ENCODE measurements around the gene MTG1.
"Not testable (repeated sequence)": the region's sequence is repeated elsewhere in the genome, so short reads cannot be mapped to it uniquely, and the experiment has no call there.

DNA sequence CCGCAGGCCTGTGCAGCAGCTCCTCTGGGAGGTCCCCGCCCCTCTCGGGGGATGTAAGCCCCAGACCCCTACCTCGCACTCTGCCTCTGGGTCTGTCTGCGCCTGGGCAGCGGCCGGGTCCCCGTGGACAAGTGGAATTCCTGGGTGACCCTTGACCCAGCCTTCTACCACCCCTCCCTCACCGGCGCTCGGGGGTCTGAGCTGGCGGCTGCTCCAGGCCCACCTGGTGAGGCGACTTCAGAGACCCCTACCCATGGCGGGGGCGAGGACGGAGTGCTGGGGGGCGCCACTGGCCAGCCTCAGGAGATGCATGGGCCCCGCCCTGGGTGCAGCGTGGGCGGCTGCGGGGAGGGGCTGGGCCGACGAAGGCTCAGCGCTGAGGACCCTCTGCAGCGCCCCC lies 38.8 kb downstream of the MTG1 start:
- TF ChIP-seq, protein P1, sequence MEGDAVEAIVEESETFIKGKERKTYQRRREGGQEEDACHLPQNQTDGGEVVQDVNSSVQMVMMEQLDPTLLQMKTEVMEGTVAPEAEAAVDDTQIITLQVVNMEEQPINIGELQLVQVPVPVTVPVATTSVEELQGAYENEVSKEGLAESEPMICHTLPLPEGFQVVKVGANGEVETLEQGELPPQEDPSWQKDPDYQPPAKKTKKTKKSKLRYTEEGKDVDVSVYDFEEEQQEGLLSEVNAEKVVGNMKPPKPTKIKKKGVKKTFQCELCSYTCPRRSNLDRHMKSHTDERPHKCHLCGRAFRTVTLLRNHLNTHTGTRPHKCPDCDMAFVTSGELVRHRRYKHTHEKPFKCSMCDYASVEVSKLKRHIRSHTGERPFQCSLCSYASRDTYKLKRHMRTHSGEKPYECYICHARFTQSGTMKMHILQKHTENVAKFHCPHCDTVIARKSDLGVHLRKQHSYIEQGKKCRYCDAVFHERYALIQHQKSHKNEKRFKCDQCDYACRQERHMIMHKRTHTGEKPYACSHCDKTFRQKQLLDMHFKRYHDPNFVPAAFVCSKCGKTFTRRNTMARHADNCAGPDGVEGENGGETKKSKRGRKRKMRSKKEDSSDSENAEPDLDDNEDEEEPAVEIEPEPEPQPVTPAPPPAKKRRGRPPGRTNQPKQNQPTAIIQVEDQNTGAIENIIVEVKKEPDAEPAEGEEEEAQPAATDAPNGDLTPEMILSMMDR (conservative IDR thresholded peaks at IDR 0.05; ENCODE audit: low read depth in 2 of 2) = not testable (repeated sequence)
- not testable (repeated sequence) for TF ChIP-seq EZH2 (IDR thresholded peaks at IDR 0.05; ENCODE audit: low read depth, unreplicated experiment); EZH2phosphoT487 (IDR thresholded peaks at IDR 0.05; ENCODE audit: unreplicated experiment); POLR2AphosphoS5 (IDR thresholded peaks at IDR 0.05; ENCODE audit: low read depth); NANOG (IDR thresholded peaks at IDR 0.05; ENCODE audit: borderline replicate concordance); CREB1 (CRISPR knock-in tag; IDR thresholded peaks at IDR 0.05; ENCODE audit: low read depth)
- TF ChIP-seq, protein P2, sequence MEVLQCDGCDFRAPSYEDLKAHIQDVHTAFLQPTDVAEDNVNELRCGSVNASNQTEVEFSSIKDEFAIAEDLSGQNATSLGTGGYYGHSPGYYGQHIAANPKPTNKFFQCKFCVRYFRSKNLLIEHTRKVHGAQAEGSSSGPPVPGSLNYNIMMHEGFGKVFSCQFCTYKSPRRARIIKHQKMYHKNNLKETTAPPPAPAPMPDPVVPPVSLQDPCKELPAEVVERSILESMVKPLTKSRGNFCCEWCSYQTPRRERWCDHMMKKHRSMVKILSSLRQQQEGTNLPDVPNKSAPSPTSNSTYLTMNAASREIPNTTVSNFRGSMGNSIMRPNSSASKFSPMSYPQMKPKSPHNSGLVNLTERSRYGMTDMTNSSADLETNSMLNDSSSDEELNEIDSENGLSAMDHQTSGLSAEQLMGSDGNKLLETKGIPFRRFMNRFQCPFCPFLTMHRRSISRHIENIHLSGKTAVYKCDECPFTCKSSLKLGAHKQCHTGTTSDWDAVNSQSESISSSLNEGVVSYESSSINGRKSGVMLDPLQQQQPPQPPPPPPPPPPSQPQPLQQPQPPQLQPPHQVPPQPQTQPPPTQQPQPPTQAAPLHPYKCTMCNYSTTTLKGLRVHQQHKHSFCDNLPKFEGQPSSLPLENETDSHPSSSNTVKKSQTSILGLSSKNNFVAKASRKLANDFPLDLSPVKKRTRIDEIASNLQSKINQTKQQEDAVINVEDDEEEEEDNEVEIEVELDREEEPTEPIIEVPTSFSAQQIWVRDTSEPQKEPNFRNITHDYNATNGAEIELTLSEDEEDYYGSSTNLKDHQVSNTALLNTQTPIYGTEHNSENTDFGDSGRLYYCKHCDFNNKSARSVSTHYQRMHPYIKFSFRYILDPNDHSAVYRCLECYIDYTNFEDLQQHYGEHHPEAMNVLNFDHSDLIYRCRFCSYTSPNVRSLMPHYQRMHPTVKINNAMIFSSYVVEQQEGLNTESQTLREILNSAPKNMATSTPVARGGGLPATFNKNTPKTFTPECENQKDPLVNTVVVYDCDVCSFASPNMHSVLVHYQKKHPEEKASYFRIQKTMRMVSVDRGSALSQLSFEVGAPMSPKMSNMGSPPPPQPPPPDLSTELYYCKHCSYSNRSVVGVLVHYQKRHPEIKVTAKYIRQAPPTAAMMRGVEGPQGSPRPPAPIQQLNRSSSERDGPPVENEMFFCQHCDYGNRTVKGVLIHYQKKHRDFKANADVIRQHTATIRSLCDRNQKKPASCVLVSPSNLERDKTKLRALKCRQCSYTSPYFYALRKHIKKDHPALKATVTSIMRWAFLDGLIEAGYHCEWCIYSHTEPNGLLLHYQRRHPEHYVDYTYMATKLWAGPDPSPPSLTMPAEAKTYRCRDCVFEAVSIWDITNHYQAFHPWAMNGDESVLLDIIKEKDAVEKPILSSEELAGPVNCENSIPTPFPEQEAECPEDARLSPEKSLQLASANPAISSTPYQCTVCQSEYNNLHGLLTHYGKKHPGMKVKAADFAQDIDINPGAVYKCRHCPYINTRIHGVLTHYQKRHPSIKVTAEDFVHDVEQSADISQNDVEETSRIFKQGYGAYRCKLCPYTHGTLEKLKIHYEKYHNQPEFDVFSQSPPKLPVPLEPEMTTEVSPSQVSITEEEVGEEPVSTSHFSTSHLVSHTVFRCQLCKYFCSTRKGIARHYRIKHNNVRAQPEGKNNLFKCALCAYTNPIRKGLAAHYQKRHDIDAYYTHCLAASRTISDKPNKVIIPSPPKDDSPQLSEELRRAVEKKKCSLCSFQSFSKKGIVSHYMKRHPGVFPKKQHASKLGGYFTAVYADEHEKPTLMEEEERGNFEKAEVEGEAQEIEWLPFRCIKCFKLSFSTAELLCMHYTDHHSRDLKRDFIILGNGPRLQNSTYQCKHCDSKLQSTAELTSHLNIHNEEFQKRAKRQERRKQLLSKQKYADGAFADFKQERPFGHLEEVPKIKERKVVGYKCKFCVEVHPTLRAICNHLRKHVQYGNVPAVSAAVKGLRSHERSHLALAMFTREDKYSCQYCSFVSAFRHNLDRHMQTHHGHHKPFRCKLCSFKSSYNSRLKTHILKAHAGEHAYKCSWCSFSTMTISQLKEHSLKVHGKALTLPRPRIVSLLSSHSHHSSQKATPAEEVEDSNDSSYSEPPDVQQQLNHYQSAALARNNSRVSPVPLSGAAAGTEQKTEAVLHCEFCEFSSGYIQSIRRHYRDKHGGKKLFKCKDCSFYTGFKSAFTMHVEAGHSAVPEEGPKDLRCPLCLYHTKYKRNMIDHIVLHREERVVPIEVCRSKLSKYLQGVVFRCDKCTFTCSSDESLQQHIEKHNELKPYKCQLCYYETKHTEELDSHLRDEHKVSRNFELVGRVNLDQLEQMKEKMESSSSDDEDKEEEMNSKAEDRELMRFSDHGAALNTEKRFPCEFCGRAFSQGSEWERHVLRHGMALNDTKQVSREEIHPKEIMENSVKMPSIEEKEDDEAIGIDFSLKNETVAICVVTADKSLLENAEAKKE (CRISPR knock-in tag; IDR thresholded peaks at IDR 0.05) = not testable (repeated sequence)
- TF ChIP-seq, protein P3, sequence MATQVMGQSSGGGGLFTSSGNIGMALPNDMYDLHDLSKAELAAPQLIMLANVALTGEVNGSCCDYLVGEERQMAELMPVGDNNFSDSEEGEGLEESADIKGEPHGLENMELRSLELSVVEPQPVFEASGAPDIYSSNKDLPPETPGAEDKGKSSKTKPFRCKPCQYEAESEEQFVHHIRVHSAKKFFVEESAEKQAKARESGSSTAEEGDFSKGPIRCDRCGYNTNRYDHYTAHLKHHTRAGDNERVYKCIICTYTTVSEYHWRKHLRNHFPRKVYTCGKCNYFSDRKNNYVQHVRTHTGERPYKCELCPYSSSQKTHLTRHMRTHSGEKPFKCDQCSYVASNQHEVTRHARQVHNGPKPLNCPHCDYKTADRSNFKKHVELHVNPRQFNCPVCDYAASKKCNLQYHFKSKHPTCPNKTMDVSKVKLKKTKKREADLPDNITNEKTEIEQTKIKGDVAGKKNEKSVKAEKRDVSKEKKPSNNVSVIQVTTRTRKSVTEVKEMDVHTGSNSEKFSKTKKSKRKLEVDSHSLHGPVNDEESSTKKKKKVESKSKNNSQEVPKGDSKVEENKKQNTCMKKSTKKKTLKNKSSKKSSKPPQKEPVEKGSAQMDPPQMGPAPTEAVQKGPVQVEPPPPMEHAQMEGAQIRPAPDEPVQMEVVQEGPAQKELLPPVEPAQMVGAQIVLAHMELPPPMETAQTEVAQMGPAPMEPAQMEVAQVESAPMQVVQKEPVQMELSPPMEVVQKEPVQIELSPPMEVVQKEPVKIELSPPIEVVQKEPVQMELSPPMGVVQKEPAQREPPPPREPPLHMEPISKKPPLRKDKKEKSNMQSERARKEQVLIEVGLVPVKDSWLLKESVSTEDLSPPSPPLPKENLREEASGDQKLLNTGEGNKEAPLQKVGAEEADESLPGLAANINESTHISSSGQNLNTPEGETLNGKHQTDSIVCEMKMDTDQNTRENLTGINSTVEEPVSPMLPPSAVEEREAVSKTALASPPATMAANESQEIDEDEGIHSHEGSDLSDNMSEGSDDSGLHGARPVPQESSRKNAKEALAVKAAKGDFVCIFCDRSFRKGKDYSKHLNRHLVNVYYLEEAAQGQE (IDR thresholded peaks at IDR 0.05; ENCODE audit: unreplicated experiment) = not testable (repeated sequence)
- TF ChIP-seq, protein P4, sequence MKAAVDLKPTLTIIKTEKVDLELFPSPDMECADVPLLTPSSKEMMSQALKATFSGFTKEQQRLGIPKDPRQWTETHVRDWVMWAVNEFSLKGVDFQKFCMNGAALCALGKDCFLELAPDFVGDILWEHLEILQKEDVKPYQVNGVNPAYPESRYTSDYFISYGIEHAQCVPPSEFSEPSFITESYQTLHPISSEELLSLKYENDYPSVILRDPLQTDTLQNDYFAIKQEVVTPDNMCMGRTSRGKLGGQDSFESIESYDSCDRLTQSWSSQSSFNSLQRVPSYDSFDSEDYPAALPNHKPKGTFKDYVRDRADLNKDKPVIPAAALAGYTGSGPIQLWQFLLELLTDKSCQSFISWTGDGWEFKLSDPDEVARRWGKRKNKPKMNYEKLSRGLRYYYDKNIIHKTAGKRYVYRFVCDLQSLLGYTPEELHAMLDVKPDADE (IDR thresholded peaks at IDR 0.05) = not testable (repeated sequence)
